ENCODE data around the gene SLF1.

DNA sequence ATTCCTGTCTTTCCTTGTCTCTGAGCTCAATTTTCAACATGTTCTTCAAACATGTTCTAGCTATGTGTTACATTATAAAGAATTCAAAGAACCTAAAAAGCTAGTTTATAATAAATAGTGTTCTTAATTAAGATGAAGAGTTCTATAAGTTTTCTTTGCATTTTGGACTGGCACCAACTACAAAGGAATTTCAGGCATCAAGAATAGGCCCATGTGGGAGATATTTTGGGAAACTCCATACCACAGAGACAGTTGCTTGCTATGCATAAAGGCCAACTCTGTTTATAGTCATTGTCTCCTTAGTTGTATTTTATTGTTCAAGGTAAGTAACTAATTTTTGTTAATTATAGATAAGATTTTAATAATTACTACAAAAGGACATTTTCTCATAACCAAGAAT is 4.5 kb downstream of the SLF1 start:
- TF ChIP-seq, protein P1, sequence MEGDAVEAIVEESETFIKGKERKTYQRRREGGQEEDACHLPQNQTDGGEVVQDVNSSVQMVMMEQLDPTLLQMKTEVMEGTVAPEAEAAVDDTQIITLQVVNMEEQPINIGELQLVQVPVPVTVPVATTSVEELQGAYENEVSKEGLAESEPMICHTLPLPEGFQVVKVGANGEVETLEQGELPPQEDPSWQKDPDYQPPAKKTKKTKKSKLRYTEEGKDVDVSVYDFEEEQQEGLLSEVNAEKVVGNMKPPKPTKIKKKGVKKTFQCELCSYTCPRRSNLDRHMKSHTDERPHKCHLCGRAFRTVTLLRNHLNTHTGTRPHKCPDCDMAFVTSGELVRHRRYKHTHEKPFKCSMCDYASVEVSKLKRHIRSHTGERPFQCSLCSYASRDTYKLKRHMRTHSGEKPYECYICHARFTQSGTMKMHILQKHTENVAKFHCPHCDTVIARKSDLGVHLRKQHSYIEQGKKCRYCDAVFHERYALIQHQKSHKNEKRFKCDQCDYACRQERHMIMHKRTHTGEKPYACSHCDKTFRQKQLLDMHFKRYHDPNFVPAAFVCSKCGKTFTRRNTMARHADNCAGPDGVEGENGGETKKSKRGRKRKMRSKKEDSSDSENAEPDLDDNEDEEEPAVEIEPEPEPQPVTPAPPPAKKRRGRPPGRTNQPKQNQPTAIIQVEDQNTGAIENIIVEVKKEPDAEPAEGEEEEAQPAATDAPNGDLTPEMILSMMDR (conservative IDR thresholded peaks at IDR 0.05; ENCODE audit: low read length): no peak
- no peak for TF ChIP-seq EZH2phosphoT487 (IDR thresholded peaks at IDR 0.05; ENCODE audit: borderline replicate concordance)
